Liver (tissue), 9 donors: ENCODE results near the gene TCAP. TPM values are rescaled to one million over a fixed set of nuclear protein-coding genes. Genes with fewer than 3 reads are reported as not detected.

ENCODE experiments used
- DNase-seq: peaks from one replicate; pipeline ENCODE4 v3.0.0-alpha.2; 2017; ENCODE audit warnings: low spot score
- H3K27ac ChIP-seq, 2 donors: one replicate each; pipeline ENCODE4 v1.7.0; 2013; ENCODE audit warnings: inconsistent platforms in 2 of 2, low read length in 2 of 2, control low read depth in 1 of 2, low read depth in 1 of 2, mild to moderate bottlenecking in 1 of 2
- H3K27me3 ChIP-seq, 4 donors: one replicate each; pipeline versions ENCODE4 v1.6.1 to v1.7.0; 2013; ENCODE audit warnings: low read length in 3 of 4, inconsistent platforms in 1 of 4, mild to moderate bottlenecking in 1 of 4, moderate library complexity in 1 of 4; ENCODE audit not compliant: control insufficient read depth in 4 of 4, insufficient read depth in 4 of 4
- H3K36me3 ChIP-seq, 4 donors: one replicate each; pipeline versions ENCODE4 v1.6.1 to v1.7.0; 2013; ENCODE audit warnings: low read length in 3 of 4, mild to moderate bottlenecking in 3 of 4, low read depth in 1 of 4, moderate library complexity in 1 of 4; ENCODE audit not compliant: control insufficient read depth in 4 of 4, insufficient read depth in 3 of 4
- H3K4me1 ChIP-seq, 4 donors: one replicate each; pipeline versions ENCODE4 v1.6.1 to v1.7.0; 2013; ENCODE audit warnings: low read length in 3 of 4, mild to moderate bottlenecking in 3 of 4, moderate library complexity in 1 of 4; ENCODE audit not compliant: control insufficient read depth in 4 of 4, insufficient read depth in 4 of 4
- H3K4me3 ChIP-seq, 3 donors: one replicate each; pipeline versions ENCODE4 v1.6.1 to v1.7.0; 2013; ENCODE audit warnings: low read length in 3 of 3, control low read depth in 1 of 3, low read depth in 1 of 3, mild to moderate bottlenecking in 1 of 3
- H3K9ac ChIP-seq, 2 donors: one replicate each; pipeline ENCODE4 v1.7.0; 2013; ENCODE audit warnings: low read length in 2 of 2, mild to moderate bottlenecking in 2 of 2, moderate library complexity in 2 of 2, control low read depth in 1 of 2, low read depth in 1 of 2
- H3K9me3 ChIP-seq, 4 donors: one replicate each; pipeline versions ENCODE4 v1.6.1 to v1.7.0; 2013; ENCODE audit warnings: low read length in 3 of 4; ENCODE audit not compliant: control insufficient read depth in 4 of 4
- CTCF ChIP-seq: fragments of 150-350 bp; IDR thresholded peaks from 2 replicates; pipeline ENCODE4 v1.5.1; 2017; ENCODE audit warnings: improper control_type of control experiment, low read depth, low read length; ENCODE audit not compliant: missing input control
- GABPA ChIP-seq, 2 donors: IDR thresholded peaks in 1 of 2; conservative IDR thresholded peaks in 1 of 2; 2 replicates each; pipeline ENCODE4 v1.6.1; 2016; ENCODE audit warnings: antibody characterized with exemption in 2 of 2, mild to moderate bottlenecking in 1 of 2, moderate library complexity in 1 of 2
- HNF4A ChIP-seq, 2 donors: conservative IDR thresholded peaks; 2 replicates each; pipeline ENCODE4 v1.6.1; 2016; ENCODE audit warnings: antibody characterized with exemption in 2 of 2, mild to moderate bottlenecking in 2 of 2
- HNF4G ChIP-seq: IDR thresholded peaks from 2 replicates; pipeline ENCODE4 v1.6.1; 2016; ENCODE audit warnings: antibody characterized with exemption
- MAX ChIP-seq: IDR thresholded peaks from 2 replicates; pipeline ENCODE4 v1.6.1; 2016; ENCODE audit warnings: antibody characterized with exemption
- REST ChIP-seq: IDR thresholded peaks from 2 replicates; pipeline ENCODE4 v1.6.1; 2016; ENCODE audit warnings: antibody characterized with exemption, mild to moderate bottlenecking
- RXRA ChIP-seq, 2 donors: IDR thresholded peaks; 2 replicates each; pipeline ENCODE4 v1.6.1; 2017 to 2018; ENCODE audit warnings: antibody characterized with exemption in 2 of 2, mild to moderate bottlenecking in 1 of 2
- TAF1 ChIP-seq: conservative IDR thresholded peaks from 2 replicates; pipeline ENCODE4 v1.6.1; 2016; ENCODE audit warnings: antibody characterized with exemption, mild to moderate bottlenecking
- YY1 ChIP-seq: IDR thresholded peaks from 2 replicates; pipeline ENCODE4 v1.6.1; 2016; ENCODE audit warnings: antibody characterized with exemption, mild to moderate bottlenecking
- WGBS: extraction: QIAGEN DNeasy Blood & Tissue Kit; methylation state at CpG from one replicate; pipeline ENCODE4 v1.1.7; 2013; 5-methylcytosine and 5-hydroxymethylcytosine counted together
- polyA plus RNA-seq, 2 donors: library from polyadenylated mRNA; stranded (reverse) in 1 of 2; unstranded in 1 of 2; fragments of 200-250 nt in 1 of 2; fragments of >200 nt in 1 of 2; fragmentation: Nextera tagmentation in 1 of 2; extraction: Ambion mirVana in 1 of 2; gene quantifications; one replicate each; pipeline versions ENCODE4 v1.2.1 to v1.2.3, GENCODE V29; 2013 to 2015
- total RNA-seq, 2 donors: library from RNA; depleted of rRNA; stranded (reverse); fragments of >200 nt; gene quantifications; one replicate each; pipeline ENCODE4 v1.2.3, GENCODE V29; 2014
- donor health status: healthy.
- donor health status: healthy.
- donor health status: healthy.
- donor health status: healthy.
- donor health status: healthy.

The TCAP gene
- total and polyA plus RNA-seq, 4 donors = 0.14 to 0.67 (median 0.22) TPM; not detected in 1

GRCh38 chr17:39617100-39617445 is 48.1 kb upstream of the TCAP start (continued):
- TF ChIP-seq REST = no peak

- TF ChIP-seq MAX (no peak), TAF1 (no peak), HNF4A (conservative IDR thresholded peaks at IDR 0.05) (no peak)
- WGBS = 4% methylated on average over 79 of the region's 79 CpGs
- Histone ChIP-seq H3K9me3 (no peaks in the 10 kb centered on the region), H3K27ac (no peak overlapping the region), H3K4me1 (peaks cover 0 to 16% (median 8%) of the 10 kb centered on the region in 4 donors), H3K9ac (no peak overlapping the region), H3K27me3 (peaks cover 0 to 2% (median 0%) of the 10 kb centered on the region in 4 donors), H3K4me3 (peak overlapping the region in 1 of 3 donors; percentile 72), H3K36me3 (no peaks in the 10 kb centered on the region)
- no peak for DNase-seq
Measured at GRCh38 chr17:39617446-39618245, 47.5 kb upstream of the TCAP start.

GRCh38 chr17:39618246-39618913 is 46.8 kb upstream of the TCAP start:
- peak overlapping the region in 2 of 3 donors; percentile 53 to 72 for H3K4me3 ChIP-seq
- TF ChIP-seq YY1 (no peak), RXRA (IDR thresholded peaks at IDR 0.05) (no peak), CTCF (no peak), GABPA (IDR thresholded peaks at IDR 0.05 in 1 of 2, conservative IDR thresholded peaks at IDR 0.05 in 1 of 2) (no peak), HNF4G (no peak)
- DNase-seq = no peak
- no peaks in the 10 kb centered on the region for H3K36me3 ChIP-seq
- H3K9ac ChIP-seq = no peak overlapping the region
- H3K27ac ChIP-seq = no peak overlapping the region
- no peaks in the 10 kb centered on the region for H3K9me3 ChIP-seq
- no peaks in the 10 kb centered on the region for H3K27me3 ChIP-seq
- WGBS = 3% methylated on average over 33 of the region's 33 CpGs
- peaks cover 2 to 19% (median 8%) of the 10 kb centered on the region in 4 donors for H3K4me1 ChIP-seq
